GM12878 (cell line): ENCODE measurements around the gene PRR15L. TPM values are rescaled to one million over a fixed set of nuclear protein-coding genes. Genes with fewer than 3 reads are reported as not detected.

ENCODE experiments used
- ASH2L ChIP-seq: fragments of 300-600, 200-600 bp; sonication (generic); IDR thresholded peaks from 2 replicates; pipeline ENCODE4 v1.6.1; 2017; ENCODE audit warnings: low read depth, mild to moderate bottlenecking, borderline replicate concordance
- BMI1 ChIP-seq: fragments of 450-650 bp; IDR thresholded peaks from 2 replicates; pipeline ENCODE4 v1.6.1; 2016; ENCODE audit warnings: mild to moderate bottlenecking, moderate library complexity, borderline replicate concordance
- EGR1 ChIP-seq, 2 experiments: IDR thresholded peaks; 1 replicate in 1 of 2; 2 replicates in 1 of 2; pipeline ENCODE4 v1.6.1; 2011 to 2012; ENCODE audit warnings: low read depth in 2 of 2, low read length in 2 of 2, borderline replicate concordance in 1 of 2, mild to moderate bottlenecking in 1 of 2, moderate library complexity in 1 of 2
- EP300 ChIP-seq, 2 experiments: fragments of 150-350 bp in 1 of 2; IDR thresholded peaks; 2 replicates each; pipeline ENCODE4 v1.6.1; 2011 to 2012; ENCODE audit warnings: low read depth in 2 of 2, low read length in 2 of 2, borderline replicate concordance in 1 of 2, improper control_type of control experiment in 1 of 2, inconsistent platforms in 1 of 2; ENCODE audit not compliant: control insufficient read depth in 1 of 2
- IKZF1 ChIP-seq: fragments of 450-650 bp; conservative IDR thresholded peaks from 2 replicates; pipeline ENCODE4 v1.6.1; 2017; ENCODE audit warnings: antibody characterized with exemption, mild to moderate bottlenecking
- KAT2A ChIP-seq: conservative IDR thresholded peaks from 2 replicates; pipeline ENCODE4 v1.6.1; 2011; ENCODE audit warnings: low read depth, low read length; ENCODE audit not compliant: control insufficient read depth
- NFIC ChIP-seq: IDR thresholded peaks from 2 replicates; pipeline ENCODE4 v1.6.1; 2012; ENCODE audit warnings: low read depth, mild to moderate bottlenecking, inconsistent platforms, low read length, moderate library complexity
- NFYB ChIP-seq: IDR thresholded peaks from 2 replicates; pipeline ENCODE4 v1.6.1; 2011; ENCODE audit warnings: low read depth, mild to moderate bottlenecking, low read length, improper control_type of control experiment, moderate library complexity; ENCODE audit not compliant: insufficient read depth
- NR2C1 ChIP-seq: fragments of 450-650 bp; IDR thresholded peaks from 2 replicates; pipeline ENCODE4 v1.6.1; 2017; ENCODE audit warnings: antibody characterized with exemption, mild to moderate bottlenecking, moderate library complexity
- NR2C2 ChIP-seq: IDR thresholded peaks from 2 replicates; pipeline ENCODE4 v1.6.1; 2011; ENCODE audit warnings: borderline replicate concordance, low read depth; ENCODE audit not compliant: control insufficient read depth, insufficient read length
- PBX3 ChIP-seq: IDR thresholded peaks from 2 replicates; pipeline ENCODE4 v1.6.1; 2011; ENCODE audit warnings: mild to moderate bottlenecking, low read depth, low read length, moderate library complexity; ENCODE audit not compliant: insufficient replicate concordance
- PML ChIP-seq: IDR thresholded peaks from 2 replicates; pipeline ENCODE4 v1.6.1; 2012; ENCODE audit warnings: low read length, inconsistent platforms
- RUNX3 ChIP-seq: IDR thresholded peaks from 2 replicates; pipeline ENCODE4 v1.6.1; 2012; ENCODE audit warnings: low read length, inconsistent platforms
- SIX5 ChIP-seq: IDR thresholded peaks from 2 replicates; pipeline ENCODE4 v1.6.1; 2011; ENCODE audit warnings: mild to moderate bottlenecking, low read depth, low read length, moderate library complexity; ENCODE audit not compliant: severe bottlenecking
- SMAD1 ChIP-seq: fragments of 450-650 bp; IDR thresholded peaks from 2 replicates; pipeline ENCODE4 v1.6.1; 2018; ENCODE audit warnings: mild to moderate bottlenecking, low read depth; ENCODE audit not compliant: partially characterized antibody
- SREBF1 ChIP-seq: IDR thresholded peaks from 2 replicates; pipeline ENCODE4 v1.6.1; 2012; ENCODE audit warnings: mild to moderate bottlenecking, low read length
- STAT3 ChIP-seq: IDR thresholded peaks from 2 replicates; pipeline ENCODE4 v1.6.1; 2011; ENCODE audit warnings: low read depth, low read length, improper control_type of control experiment
- TAF1 ChIP-seq: IDR thresholded peaks from 2 replicates; pipeline ENCODE4 v1.6.1; 2011; ENCODE audit warnings: mild to moderate bottlenecking, low read depth, low read length, borderline replicate concordance
- YBX1 ChIP-seq: fragments of 450-650 bp; IDR thresholded peaks from 2 replicates; pipeline ENCODE4 v1.6.1; 2016; ENCODE audit warnings: antibody characterized with exemption
- YY1 ChIP-seq: IDR thresholded peaks from 2 replicates; pipeline ENCODE4 v1.6.1; 2011; ENCODE audit warnings: low read depth, mild to moderate bottlenecking, low read length
- ZBTB11 ChIP-seq: fragments of 450-650 bp; formaldehyde crosslinking; IDR thresholded peaks from 2 replicates; pipeline ENCODE4 v1.5.0; 2022; ENCODE audit warnings: mild to moderate bottlenecking, missing genetic modification characterization
- ZNF384 ChIP-seq: IDR thresholded peaks from 2 replicates; pipeline ENCODE4 v1.6.1; 2012; ENCODE audit warnings: low read depth, mild to moderate bottlenecking, low read length, improper control_type of control experiment, borderline replicate concordance
- polyA plus RNA-seq, 11 experiments: library from polyadenylated mRNA; depleted of rRNA in 4 of 11; unstranded in 6 of 11; stranded (reverse) in 5 of 11; fragments of >200 nt; fragmentation: Nextera tagmentation in 4 of 11; fragmentation: Illumina TruSeq in 1 of 11; extraction: Ambion mirVana in 4 of 11; extraction: Trizol in 1 of 11; gene quantifications; 1 replicate in 1 of 11; 2 replicates in 10 of 11; pipeline versions ENCODE4 v1.2.1 to v1.2.3, GENCODE V29; 2011 to 2016; ENCODE audit warnings: inconsistent platforms in 2 of 11, missing spikeins in 2 of 11, low read depth in 1 of 11
- total RNA-seq, 4 experiments: library from RNA; depleted of rRNA in 3 of 4; stranded (reverse); fragments of >200 nt in 3 of 4; fragmentation: Illumina TruSeq in 1 of 4; extraction: Trizol in 1 of 4; gene quantifications; 2 replicates each; pipeline versions ENCODE4 v1.2.1 to v1.2.3, GENCODE V29; 2013 to 2021
- TF ChIP-seq, protein P1 (sequence below): IDR thresholded peaks from 2 replicates; pipeline ENCODE4 v1.6.1; 2012; ENCODE audit warnings: low read depth, low read length, improper control_type of control experiment

The PRR15L gene
- total and polyA plus RNA-seq, 10 of the 15 experiments (the other 5 are each of a cell fraction or from before 2014, with no cell fraction given): 0.11 to 0.18 TPM; not detected in 8

- TF ChIP-seq PBX3 (no peak), NFIC (no peak), SIX5 (no peak), ASH2L (no peak), EP300 (IDR thresholded peaks at IDR 0.05; ENCODE audit: borderline replicate concordance in 1 of 2, control insufficient read depth in 1 of 2, low read depth in 2 of 2, low read length in 2 of 2) (no peak), NR2C2 (no peak), STAT3 (no peak), ZNF384 (no peak), IKZF1 (peak; percentile 66), SREBF1 (0 out of 2 replicates have a peak, but pooled peaks have one; percentile 18), NR2C1 (no peak), TAF1 (peak; percentile 84), YBX1 (no peak), RUNX3 (no peak), PML (peak; percentile 58; the same call in 1 of the 2 replicates), YY1 (peak; percentile 85), BMI1 (no peak), ZBTB11 (CRISPR knock-in tag) (no peak), SMAD1 (no peak), EGR1 (IDR thresholded peaks at IDR 0.05; ENCODE audit: borderline replicate concordance in 1 of 2, low read depth in 2 of 2, low read length in 2 of 2) (peak in 1 of 2 experiments; percentile 43; a peak in 1 of 3 replicates), KAT2A (no peak), NFYB (peak; percentile 90)
- TF ChIP-seq, protein P1, sequence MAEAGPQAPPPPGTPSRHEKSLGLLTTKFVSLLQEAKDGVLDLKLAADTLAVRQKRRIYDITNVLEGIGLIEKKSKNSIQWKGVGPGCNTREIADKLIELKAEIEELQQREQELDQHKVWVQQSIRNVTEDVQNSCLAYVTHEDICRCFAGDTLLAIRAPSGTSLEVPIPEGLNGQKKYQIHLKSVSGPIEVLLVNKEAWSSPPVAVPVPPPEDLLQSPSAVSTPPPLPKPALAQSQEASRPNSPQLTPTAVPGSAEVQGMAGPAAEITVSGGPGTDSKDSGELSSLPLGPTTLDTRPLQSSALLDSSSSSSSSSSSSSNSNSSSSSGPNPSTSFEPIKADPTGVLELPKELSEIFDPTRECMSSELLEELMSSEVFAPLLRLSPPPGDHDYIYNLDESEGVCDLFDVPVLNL: peak; percentile 51
Observed at GRCh38 chr17:47970725-47971499, 13.2 kb upstream of the PRR15L start, which contains the start of gene CDK5RAP3 (continued).
